Ecto neural progenitor cell (in vitro differentiated cells): ENCODE results near the gene PEAR1.

Experiments used
- DNase-seq: peaks from one replicate; pipeline ENCODE4 v3.0.0-alpha.2; 2018; ENCODE audit warnings: low spot score

PEAR1 gene

DNA sequence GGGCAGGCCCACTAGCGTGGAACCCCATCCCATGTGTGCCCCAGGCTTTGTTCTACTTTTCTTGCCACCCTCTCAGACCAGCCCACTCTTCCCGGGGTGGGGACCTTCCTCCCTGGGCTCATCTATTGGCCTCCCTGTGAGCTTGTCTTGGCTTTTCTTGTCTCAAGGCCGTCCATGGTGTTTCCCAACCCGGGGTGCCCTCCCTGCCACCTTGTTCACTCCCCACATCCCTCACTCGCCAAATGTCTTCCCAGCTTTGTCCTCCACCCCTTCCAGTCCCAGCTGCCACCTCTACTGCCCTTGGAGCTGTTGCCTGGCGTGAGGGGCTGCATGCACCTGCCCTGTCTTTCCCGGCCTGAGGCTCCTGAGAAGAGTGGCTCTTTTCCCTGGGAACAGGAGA lies 45.3 kb downstream of the PEAR1 start:
- DNase-seq: no peak

GRCh38 chr1:156939786-156940334 lies 46.3 kb downstream of the PEAR1 start:
- no peak for DNase-seq

GRCh38 chr1:156941675-156942074 lies 48.2 kb downstream of the PEAR1 start:
- DNase-seq: no peak

DNA sequence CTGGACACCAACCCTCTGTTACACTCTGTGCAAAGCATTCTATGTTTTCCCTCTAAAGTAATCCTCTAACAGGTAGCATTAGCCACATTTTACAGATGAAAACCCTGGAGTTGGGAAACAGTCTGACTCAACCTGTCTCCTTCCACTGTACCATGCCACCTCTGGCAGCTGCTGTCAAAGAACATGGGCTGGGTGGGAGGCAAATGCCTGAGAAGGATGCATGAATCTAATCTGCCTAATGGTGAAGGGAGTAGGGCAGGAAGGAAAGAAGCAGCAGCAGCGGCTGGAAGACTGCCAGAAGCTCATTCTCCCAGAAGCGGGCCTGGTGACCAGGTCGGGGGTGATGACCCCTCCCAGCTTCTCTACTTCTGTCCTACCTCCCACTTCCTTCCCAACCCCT lies 48.7 kb downstream of the PEAR1 start:
- no peak for DNase-seq

DNA sequence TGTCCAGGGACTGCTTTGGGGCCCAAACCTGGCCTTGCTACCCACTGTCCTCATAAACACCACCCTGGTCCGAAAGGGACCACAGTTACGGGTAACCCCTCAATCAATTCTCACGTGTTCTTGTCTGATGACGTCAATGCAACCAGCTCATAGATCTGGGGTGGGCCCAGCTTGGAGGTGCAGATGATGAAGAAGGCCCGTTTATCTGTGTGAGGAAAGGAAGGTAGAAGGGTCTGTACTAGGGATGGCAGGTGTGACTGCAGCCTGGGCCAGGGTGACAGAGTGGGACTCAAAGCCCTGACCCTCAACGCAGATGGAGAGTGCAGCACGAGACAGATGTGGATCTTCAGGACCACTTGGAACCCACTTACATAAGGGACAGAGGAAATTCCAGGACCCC lies 49.1 kb downstream of the PEAR1 start:
- no peak for DNase-seq

DNA sequence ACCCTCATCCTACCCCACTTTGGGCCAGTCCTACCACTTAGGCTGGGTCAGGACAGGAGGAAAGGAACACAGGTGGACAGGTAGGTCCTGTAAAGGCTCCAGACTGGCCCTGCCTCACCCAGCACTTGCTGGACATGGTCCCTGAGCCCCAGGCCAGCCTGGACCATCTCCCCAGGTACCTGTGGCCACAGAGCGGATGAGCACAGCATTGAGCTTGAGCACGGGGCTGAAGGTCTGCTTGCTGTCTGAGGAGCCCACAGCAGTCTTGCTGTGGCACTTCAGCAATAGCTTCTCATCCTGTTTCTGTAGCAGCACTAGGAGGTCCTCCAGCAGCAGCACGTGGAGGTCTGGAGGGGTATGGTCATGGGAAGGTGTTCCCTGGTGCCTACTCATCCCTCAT lies 50.2 kb downstream of the PEAR1 start:
- no peak for DNase-seq

DNA sequence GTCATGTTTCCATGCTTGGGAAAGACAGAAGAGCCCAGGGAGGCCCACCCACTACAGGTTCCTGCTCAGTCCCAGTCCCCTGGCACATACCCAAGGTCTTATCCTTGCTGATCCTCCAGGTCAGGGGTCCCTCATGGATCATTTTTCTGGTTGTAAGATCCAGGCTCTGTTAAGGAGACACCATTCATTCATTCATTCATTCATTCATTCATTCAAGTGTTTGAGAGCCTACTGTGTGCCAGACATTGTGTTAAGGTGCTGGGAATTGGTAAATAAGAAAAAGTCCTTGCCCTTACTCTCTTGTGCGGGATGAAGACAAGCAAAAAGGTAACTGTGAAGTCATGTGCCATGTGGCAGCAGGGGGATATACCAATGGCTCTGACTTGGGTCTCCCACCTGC lies 50.8 kb downstream of the PEAR1 start:
- DNase-seq: no peak

GRCh38 chr1:156944848-156945247 lies 51.3 kb downstream of the PEAR1 start:
- DNase-seq: no peak

DNA sequence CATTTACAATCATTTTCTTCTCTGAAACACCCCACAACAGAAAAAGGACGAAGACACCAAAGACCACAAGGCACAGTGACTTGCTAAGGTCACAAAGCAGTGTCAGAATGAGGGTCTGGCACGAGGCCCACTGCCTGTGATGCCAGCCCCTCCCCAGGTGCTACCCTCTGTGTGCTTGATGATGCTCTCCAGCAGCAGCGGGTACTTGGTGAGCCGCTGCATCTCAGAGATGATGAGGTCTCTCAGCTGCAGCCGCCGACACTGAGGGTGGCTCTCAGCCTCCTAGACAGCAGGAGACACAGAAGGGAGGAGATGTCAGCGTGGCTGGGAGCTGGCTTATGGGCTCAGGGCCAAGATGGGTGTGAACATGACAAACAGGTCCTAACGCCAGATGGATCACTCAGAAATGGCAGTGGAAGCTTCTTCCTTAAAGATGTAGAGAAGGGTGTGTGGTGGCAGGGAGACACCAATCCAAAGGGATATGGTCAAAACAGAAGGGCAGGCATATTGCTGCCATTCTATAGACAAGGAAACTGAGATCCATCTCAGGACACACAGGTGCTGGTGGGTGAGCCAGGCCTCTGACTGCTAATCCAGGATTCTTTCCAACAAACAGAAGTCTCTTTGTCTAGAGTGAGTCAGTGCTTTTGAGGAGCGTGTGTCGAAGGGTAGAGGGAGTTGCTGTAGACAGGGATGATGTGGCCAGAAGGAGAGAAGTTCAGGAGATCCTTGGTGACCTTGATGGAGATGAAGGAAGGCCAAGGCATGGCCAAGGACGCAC lies 52.6 kb downstream of the PEAR1 start:
- no peak for DNase-seq

DNA sequence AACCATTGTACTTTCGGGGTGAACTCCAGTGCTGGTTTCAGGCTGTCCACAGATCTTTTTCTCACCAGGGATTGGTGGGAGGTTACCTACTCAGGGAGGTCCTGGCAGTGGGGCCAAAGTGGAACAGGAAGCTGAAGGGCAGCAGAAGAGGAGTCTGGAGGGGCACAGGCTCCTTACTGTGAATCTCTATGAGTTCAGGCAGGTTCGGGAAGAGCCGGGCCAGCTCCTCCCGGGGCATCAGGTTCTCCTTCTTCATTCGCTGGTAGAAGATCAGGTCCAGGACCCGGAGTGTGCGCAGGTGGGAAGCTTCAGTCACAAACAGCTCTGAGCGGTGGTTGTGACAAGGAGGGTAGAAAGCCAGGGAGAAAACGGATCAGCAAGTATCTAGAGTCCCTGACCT lies 53.6 kb downstream of the PEAR1 start:
- no peak for DNase-seq

- DNase-seq: no peak
Measured at GRCh38 chr1:156947818-156948525, 54.5 kb downstream of the PEAR1 start.

- no peak for DNase-seq
Measured at GRCh38 chr1:156948708-156949107, 55.2 kb downstream of the PEAR1 start.

DNA sequence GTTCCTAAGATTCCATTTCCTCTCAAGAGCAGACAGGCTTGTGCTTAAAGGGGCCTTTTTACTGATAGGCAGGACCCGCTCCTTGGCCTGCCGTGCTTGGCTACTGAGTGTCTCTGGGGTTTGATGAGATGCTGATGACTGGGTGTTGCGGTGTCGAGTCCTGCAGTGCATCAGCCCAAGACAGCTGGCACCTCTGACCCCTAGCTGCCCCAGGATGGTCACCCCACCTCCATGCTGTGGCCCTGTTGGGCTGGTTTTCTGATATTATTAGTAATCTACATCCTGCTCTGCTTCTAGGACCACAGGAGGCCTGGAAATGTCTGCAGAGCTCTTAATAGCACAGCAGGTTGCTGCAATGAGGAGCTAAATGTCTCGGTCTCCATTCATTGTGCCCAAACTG lies 55.6 kb downstream of the PEAR1 start:
- DNase-seq: no peak

GRCh38 chr1:156951371-156951770 lies 57.9 kb downstream of the PEAR1 start:
- no peak for DNase-seq

DNA sequence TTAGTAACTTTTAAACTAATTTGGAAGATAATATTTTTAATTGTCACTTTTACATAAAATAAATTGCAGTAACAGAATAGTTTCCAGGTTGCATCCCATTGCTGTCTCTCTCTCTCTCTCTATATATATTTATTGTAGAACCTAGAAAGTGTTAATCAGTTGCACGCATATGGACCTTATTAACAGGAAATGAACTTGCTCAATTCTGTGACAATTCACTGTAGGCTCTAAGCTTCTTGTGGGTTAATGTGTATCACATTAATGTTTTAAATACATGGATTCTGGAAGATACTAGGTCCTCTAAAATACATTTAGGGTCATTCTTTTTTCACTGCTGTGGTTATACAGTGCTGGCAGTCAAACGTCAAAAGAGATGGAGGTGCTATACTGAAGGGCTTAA lies 60.1 kb downstream of the PEAR1 start:
- no peak for DNase-seq

GRCh38 chr1:156956333-156956732 lies 62.8 kb downstream of the PEAR1 start:
- DNase-seq: no peak

DNA sequence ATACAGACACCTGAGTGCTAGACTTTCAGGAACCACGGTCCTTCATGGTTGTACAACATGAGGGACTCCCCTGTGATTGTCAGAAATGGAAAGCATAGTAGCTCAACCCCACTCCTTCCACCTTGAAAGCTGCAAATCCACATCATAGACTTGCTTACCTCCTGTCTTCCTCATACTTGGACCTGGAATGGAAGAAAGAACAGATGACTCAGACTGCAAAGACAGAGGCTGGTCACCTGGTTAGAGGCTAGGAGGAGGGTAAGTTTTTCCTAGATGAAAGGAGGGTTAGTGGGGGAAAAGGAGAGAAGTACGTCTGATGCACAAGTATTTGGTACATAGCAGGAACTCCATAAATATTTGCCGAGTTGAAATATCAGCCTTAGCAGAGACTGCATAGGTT lies 64.1 kb downstream of the PEAR1 start:
- no peak for DNase-seq

- DNase-seq: no peak
Measured at GRCh38 chr1:156958247-156958714, 64.8 kb downstream of the PEAR1 start.

DNA sequence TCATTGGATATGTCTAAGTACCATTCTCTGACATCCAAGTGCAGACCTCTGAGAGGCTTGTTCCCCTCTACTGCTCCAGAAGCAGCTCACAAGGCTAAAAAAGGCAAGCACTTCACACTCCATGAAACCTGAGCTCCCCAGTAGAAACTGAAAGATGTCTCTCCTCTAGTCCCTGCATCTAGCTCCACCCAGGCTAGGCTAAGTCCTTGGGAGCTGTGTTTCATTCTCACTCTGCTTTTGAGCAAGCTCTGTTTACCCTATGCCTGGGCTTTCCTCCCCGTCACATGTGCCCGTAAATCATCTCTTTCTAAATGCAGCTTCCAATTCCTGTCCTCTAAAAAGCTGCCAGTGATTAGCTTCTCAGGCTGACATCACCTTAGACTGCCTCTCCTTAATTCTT lies 65.9 kb downstream of the PEAR1 start:
- no peak for DNase-seq

- DNase-seq: no peak
Measured at GRCh38 chr1:156959925-156960324, 66.4 kb downstream of the PEAR1 start.

- DNase-seq: no peak
Measured at GRCh38 chr1:156961709-156962108, 68.2 kb downstream of the PEAR1 start.

- DNase-seq: no peak
Measured at GRCh38 chr1:156963621-156964020, 70.1 kb downstream of the PEAR1 start.

- DNase-seq: no peak
Measured at GRCh38 chr1:156964441-156964840, 70.9 kb downstream of the PEAR1 start.
